ENCODE results near the gene FUT2. TPM values are rescaled to one million over a fixed set of nuclear protein-coding genes. Genes with fewer than 3 reads are reported as not detected.
"Not testable (repeated sequence)": the region's sequence is repeated elsewhere in the genome, so short reads cannot be mapped to it uniquely, and the experiment has no call there.

The FUT2 gene
- total RNA-seq, 2 donors from 2014 or later: not detected

GRCh38 chr19:48665786-48666185 lies 30.0 kb upstream of the FUT2 start:
- no peak for DNase-seq (ENCODE audit: low spot score in 2 of 2)
- Mint-ChIP-seq H3K27ac (no peak overlapping the region), H3K9me3 (peaks cover 0 to 10% of the 10 kb centered on the region in 2 donors), H3K36me3 (no peaks in the 10 kb centered on the region)
- ATAC-seq: no peak

GRCh38 chr19:48668332-48668731 lies 27.4 kb upstream of the FUT2 start:
- peaks cover 0 to 10% of the 10 kb centered on the region in 2 donors for H3K9me3 Mint-ChIP-seq
- H3K36me3 Mint-ChIP-seq: no peaks in the 10 kb centered on the region
- H3K27ac Mint-ChIP-seq: no peak overlapping the region
- DNase-seq (ENCODE audit: low spot score in 2 of 2) (no peak), ATAC-seq (no peak)

DNA sequence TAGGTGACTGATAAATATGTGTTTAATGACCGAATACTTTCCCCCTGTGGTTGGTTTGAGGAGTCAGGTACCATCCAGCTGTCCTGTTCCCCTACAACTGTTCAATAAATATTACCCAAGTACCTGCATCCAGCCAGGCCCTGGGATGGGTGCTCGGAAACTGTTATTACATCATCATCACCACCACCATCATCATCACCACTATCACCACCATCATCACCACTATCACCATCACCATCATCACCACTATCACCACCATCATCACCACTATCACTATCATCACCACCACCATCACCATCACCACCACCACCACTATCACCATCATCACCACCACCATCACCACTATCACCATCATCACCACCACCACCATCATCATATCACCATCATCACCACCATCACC lies 27.0 kb upstream of the FUT2 start:
- Mint-ChIP-seq H3K36me3 (no peaks in the 10 kb centered on the region), H3K27ac (no peak overlapping the region), H3K9me3 (peaks cover 0 to 10% of the 10 kb centered on the region in 2 donors)
- ATAC-seq: no peak
- DNase-seq (ENCODE audit: low spot score in 2 of 2): no peak

- Mint-ChIP-seq H3K27ac (no peak overlapping the region), H3K9me3 (peaks cover 0 to 10% of the 10 kb centered on the region in 2 donors), H3K36me3 (no peaks in the 10 kb centered on the region)
- ATAC-seq (peak in 1 of 2 donors; percentile 34), DNase-seq (ENCODE audit: low spot score in 2 of 2) (no peak)
Observed at GRCh38 chr19:48669903-48670668, 25.7 kb upstream of the FUT2 start.

DNA sequence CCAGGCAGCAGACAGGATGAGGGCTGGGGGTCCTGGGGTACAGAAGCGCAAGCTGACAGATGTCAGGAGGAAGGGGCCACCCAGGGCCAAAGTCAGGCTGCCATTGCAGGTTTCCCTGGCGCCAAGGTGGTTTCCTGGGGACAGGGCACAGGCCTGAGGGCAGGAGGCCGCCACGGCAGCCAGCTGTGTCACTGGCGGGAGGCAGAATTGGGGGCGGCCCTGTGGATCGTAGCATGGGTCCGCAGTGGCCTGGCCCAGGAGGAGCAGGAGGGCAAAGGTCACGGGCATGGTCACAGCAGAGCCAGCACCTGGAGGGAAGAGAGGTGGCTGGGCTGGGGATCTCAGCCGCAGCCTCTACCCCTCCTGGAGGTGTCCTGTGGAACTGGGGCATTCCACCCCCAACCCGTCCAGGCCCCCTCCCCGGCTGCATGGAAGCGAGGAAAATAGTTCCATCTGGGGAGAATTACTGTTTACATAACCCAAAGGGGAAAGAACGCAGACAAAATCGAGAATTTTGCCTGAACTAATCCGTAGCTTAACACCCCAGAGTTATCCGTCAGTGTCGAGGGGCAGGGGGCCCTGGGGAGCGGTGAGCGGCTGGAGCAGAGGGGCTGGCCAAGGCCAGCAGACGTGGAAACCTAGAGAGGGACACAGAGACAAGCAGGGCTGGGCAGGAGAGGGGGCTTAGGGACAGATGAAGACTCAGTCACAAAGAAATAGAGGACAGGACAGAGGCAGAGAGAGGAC lies 24.9 kb upstream of the FUT2 start:
- H3K36me3 Mint-ChIP-seq: no peaks in the 10 kb centered on the region
- H3K9me3 Mint-ChIP-seq: peaks cover 0 to 10% of the 10 kb centered on the region in 2 donors
- H3K27ac Mint-ChIP-seq: no peak overlapping the region
- ATAC-seq: no peak
- DNase-seq (ENCODE audit: low spot score in 2 of 2): no peak

GRCh38 chr19:48671446-48671995 lies 24.2 kb upstream of the FUT2 start:
- H3K9me3 Mint-ChIP-seq: peaks cover 0 to 10% of the 10 kb centered on the region in 2 donors
- DNase-seq (ENCODE audit: low spot score in 2 of 2) (no peak), ATAC-seq (no peak)
- no peak overlapping the region for H3K27ac Mint-ChIP-seq
- no peaks in the 10 kb centered on the region for H3K36me3 Mint-ChIP-seq

DNA sequence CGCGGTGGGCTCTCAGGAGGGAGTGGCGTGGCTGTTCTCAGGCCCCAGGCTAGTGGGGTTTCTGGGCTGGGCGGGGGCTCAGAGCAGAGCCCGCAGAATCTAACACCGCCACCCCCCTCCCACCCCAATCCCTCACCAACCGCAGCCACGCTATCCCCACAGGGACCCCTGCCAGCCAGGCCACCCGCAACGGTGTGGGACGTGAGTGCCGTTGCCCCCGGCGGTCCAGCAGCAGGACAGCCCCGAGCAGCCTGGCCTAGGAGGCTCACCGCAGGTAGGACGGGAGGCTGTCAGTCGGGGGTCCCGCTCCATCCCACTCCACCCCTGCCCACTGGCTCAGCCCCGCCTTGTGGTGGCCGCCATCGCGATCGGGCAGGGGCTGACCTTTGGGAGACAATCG lies 22.8 kb upstream of the FUT2 start, which contains the start of gene NTN5:
NTN5 (minus strand) TSS at position 24 of the 400 bp plus-strand sequence. CDS start 2,031 bp downstream, outside the sequence.
- ATAC-seq: no peak
- Mint-ChIP-seq H3K27ac (no peak within 1 kb of the TSS), H3K36me3 (no peaks in the 10 kb centered on the region), H3K9me3 (peaks cover 0 to 10% of the 10 kb centered on the region in 2 donors)
- DNase-seq (ENCODE audit: low spot score in 2 of 2): no peak

GRCh38 chr19:48673436-48674100 lies 22.2 kb upstream of the FUT2 start:
- Mint-ChIP-seq H3K27ac (no peak overlapping the region), H3K9me3 (peaks cover 0 to 10% of the 10 kb centered on the region in 2 donors), H3K36me3 (no peaks in the 10 kb centered on the region)
- ATAC-seq: no peak
- DNase-seq (ENCODE audit: low spot score in 2 of 2): no peak

DNA sequence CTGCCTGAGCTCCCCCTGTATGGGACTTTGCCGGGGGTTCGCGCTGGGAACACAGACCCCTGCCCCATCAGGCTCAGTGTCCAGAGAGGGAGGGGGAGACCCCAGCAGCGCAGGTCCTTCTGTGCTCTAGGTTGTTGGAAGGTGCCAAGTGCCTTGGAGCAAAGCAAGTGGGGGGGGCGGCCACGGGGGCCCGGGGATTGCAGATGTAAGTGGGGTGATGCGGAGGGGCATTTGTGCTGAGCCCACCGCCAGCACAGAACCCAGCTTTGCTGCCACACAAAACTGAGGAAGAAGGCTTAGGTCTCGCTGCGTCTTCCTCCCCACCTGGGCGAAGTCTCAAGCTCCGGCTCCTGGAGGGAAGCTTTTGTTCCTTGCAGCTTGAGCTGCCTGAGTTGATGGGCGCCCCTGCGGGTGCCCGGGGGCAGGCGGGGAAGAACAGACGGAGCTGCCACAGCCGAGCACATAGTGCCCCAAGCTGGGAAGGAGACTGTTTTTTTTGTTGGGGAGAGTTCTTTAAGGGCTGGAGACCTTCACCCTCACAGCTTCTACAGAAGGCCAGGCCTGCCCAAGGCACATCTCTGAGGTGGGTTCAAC lies 21.5 kb upstream of the FUT2 start:
- H3K36me3 Mint-ChIP-seq: no peaks in the 10 kb centered on the region
- ATAC-seq (no peak), DNase-seq (ENCODE audit: low spot score in 2 of 2) (no peak)
- H3K27ac Mint-ChIP-seq: no peak overlapping the region
- peaks cover 0 to 5% of the 10 kb centered on the region in 2 donors for H3K9me3 Mint-ChIP-seq

DNA sequence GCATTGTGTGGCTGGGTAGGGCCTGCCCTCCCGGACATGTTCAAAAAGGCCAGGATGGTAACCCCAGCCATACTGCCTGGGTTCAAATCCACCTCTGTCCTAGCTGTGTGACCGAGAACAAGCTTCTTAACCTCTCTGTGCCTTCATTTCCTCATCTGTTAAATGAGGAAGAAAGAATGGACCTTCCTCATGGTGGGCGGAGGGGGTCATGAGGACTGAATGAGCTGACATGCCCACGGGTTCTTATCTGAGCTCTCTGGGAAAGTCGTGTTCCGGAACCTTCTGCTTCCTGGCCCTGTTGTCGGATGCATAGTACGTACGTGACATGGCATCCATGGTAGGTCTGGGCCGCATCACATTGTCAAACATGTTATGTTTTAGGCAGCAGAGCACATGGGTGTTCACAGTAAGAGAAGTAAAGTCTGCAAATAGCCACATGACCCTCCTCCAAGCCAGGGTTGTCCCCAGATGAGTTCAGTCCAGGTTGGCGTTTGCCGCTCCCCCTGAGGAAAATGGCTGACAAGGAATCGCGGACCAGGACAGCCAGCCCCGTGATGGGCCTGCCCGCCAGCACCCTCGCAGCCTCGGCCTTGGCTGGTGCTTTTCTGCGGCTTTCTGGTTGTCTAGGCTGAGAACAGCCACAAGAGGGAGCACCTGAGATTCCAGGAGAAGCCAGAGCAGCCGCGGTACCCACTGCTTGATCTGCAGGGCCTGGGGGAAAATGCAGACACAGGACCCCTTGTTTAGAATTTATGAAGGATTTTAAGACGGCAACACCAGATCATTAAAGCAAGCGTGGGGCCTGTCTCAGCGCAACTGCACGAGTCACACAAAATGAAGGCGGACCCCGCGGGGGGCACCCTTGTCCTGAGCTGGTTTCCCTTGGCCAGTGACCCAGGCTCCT lies 20.6 kb upstream of the FUT2 start:
- DNase-seq (ENCODE audit: low spot score in 2 of 2) (peak; percentile 70 to 82), ATAC-seq (peak; percentile 86 to 87)
- Mint-ChIP-seq H3K27ac (peak overlapping the region in 1 of 2 donors; percentile 81), H3K36me3 (no peaks in the 10 kb centered on the region), H3K9me3 (no peaks in the 10 kb centered on the region)

DNA sequence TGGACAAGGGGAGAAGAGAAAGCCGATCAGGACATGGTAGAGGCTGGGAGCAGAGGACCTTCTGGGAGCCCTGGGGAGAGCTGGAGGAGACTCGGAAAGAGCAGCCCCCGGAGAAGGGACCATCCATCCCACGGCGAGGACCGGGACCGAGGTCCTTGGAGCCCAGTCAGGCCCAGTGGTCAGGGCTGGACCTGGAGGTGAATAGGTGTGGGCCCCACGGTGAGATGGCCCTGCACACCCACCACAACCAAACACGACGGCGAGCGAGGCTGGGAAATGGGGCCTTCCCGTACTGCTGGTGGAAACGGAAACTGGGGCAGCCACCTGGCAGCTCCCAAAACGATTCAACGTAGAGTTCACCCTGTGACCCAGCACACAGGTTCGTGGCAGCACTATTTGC lies 19.3 kb upstream of the FUT2 start:
- H3K9me3 Mint-ChIP-seq: no peaks in the 10 kb centered on the region
- H3K27ac Mint-ChIP-seq: peak overlapping the region in 1 of 2 donors; percentile 38
- H3K36me3 Mint-ChIP-seq: no peaks in the 10 kb centered on the region
- ATAC-seq (no peak), DNase-seq (ENCODE audit: low spot score in 2 of 2) (no peak)

GRCh38 chr19:48676887-48677286 lies 18.9 kb upstream of the FUT2 start:
- no peaks in the 10 kb centered on the region for H3K36me3 Mint-ChIP-seq
- ATAC-seq (no peak), DNase-seq (ENCODE audit: low spot score in 2 of 2) (no peak)
- peak overlapping the region in 1 of 2 donors; percentile 38 for H3K27ac Mint-ChIP-seq
- H3K9me3 Mint-ChIP-seq: no peaks in the 10 kb centered on the region

DNA sequence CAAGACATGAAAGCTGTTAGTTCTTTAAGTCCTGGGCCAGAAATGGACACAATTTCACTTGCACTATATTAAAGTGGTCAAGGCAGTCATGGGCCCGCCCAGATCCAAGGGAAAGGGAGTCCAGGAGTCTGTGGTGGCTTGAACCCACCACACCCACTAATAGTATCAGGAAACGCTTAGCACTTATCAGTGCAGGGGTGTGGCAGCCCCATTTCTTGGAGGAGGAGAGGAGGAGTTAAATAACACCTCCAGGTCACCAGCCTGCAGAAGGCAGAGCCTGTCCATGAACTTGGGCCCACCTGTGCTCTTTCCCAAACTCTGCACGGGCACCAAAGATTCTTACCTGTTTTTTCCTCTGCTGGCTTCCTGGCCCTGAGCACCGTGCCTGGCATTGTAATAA lies 17.6 kb upstream of the FUT2 start:
- Mint-ChIP-seq H3K27ac (no peak overlapping the region), H3K36me3 (no peaks in the 10 kb centered on the region), H3K9me3 (no peaks in the 10 kb centered on the region)
- ATAC-seq (no peak), DNase-seq (ENCODE audit: low spot score in 2 of 2) (no peak)

- not testable (repeated sequence) for H3K9me3 Mint-ChIP-seq; ATAC-seq; H3K36me3 Mint-ChIP-seq; H3K27ac Mint-ChIP-seq; DNase-seq (ENCODE audit: low spot score in 2 of 2)
Observed at GRCh38 chr19:48680006-48680405, 15.8 kb upstream of the FUT2 start.

GRCh38 chr19:48680436-48681126 lies 15.2 kb upstream of the FUT2 start:
- no peaks in the 10 kb centered on the region for H3K36me3 Mint-ChIP-seq
- DNase-seq (ENCODE audit: low spot score in 2 of 2) (no peak), ATAC-seq (no peak)

More at GRCh38 chr19:48680436-48681126, 15.2 kb upstream of the FUT2 start:
- H3K9me3 Mint-ChIP-seq: no peaks in the 10 kb centered on the region
- no peak overlapping the region for H3K27ac Mint-ChIP-seq
